ENCODE data around the gene DUXB.

DUXB gene

GRCh38 chr16:75702242-75702641 is 981 bp upstream of the DUXB start:
- TF ChIP-seq, protein P1, sequence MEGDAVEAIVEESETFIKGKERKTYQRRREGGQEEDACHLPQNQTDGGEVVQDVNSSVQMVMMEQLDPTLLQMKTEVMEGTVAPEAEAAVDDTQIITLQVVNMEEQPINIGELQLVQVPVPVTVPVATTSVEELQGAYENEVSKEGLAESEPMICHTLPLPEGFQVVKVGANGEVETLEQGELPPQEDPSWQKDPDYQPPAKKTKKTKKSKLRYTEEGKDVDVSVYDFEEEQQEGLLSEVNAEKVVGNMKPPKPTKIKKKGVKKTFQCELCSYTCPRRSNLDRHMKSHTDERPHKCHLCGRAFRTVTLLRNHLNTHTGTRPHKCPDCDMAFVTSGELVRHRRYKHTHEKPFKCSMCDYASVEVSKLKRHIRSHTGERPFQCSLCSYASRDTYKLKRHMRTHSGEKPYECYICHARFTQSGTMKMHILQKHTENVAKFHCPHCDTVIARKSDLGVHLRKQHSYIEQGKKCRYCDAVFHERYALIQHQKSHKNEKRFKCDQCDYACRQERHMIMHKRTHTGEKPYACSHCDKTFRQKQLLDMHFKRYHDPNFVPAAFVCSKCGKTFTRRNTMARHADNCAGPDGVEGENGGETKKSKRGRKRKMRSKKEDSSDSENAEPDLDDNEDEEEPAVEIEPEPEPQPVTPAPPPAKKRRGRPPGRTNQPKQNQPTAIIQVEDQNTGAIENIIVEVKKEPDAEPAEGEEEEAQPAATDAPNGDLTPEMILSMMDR (IDR thresholded peaks at IDR 0.05; ENCODE audit: low read depth, low read length): no peak
- H3K4me3 ChIP-seq (ENCODE audit: low read depth, low read length): no peak overlapping the region

GRCh38 chr16:75697571-75697970 is 3.7 kb downstream of the DUXB start:
- H3K4me3 ChIP-seq (ENCODE audit: low read depth, low read length): no peak overlapping the region
- TF ChIP-seq, protein P1 (IDR thresholded peaks at IDR 0.05; ENCODE audit: low read depth, low read length): no peak

GRCh38 chr16:75695708-75696107 is 5.6 kb downstream of the DUXB start:
- no peak overlapping the region for H3K4me3 ChIP-seq (ENCODE audit: low read depth, low read length)
- TF ChIP-seq, protein P1 (IDR thresholded peaks at IDR 0.05; ENCODE audit: low read depth, low read length): no peak

- TF ChIP-seq, protein P1 (IDR thresholded peaks at IDR 0.05; ENCODE audit: low read depth, low read length): no peak
- H3K4me3 ChIP-seq (ENCODE audit: low read depth, low read length): no peak overlapping the region
Measured at GRCh38 chr16:75687361-75687760, 13.9 kb downstream of the DUXB start.

DNA sequence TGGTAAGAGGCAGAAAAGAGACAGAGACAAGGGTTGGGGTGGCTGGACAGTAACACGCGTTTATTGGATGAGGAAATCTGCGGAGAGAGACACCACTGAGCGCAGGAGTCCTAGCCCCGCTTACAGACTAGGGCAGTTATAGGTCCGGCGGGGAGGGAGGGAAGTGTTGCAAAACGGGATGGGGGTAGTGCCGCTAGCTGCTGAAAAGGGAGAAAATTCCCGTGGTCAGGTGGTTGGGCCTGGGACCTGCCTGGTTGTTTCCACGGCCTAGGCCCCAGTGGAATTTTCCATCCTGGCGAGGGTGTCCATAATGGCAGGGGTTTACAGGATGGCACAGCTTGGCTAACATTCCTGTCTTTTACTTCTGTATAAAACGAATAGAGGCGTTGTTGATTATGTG is 19.0 kb downstream of the DUXB start:
- no peak overlapping the region for H3K4me3 ChIP-seq (ENCODE audit: low read depth, low read length)
- TF ChIP-seq, protein P1 (IDR thresholded peaks at IDR 0.05; ENCODE audit: low read depth, low read length): no peak

GRCh38 chr16:75679366-75679765 is 21.9 kb downstream of the DUXB start:
- TF ChIP-seq, protein P1 (IDR thresholded peaks at IDR 0.05; ENCODE audit: low read depth, low read length): no peak
- H3K4me3 ChIP-seq (ENCODE audit: low read depth, low read length): no peak overlapping the region

DNA sequence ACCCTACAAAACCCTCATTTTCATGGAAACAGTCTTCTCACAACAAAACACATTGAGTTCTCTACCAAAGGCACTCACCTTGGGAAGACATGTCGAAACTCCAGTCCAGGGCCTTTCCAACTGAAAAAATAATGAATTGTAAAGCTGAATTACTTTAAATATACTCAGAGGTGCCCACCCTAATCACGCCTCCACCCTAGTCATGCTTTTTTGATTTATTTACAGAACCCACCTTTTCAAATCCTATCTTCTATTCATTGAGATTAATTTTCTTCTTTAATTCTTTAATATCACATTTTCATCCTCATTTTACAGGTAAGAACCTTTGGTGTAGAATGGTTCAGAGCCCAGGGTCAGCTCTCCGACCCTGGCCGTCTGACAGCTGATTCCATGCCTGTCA is 24.4 kb downstream of the DUXB start, which contains the start of gene CPHXL2:
CPHXL2 (minus strand) TSS at position 101 of the 400 bp plus-strand sequence; CDS start at position 91, 10 bp downstream.
- TF ChIP-seq, protein P1 (IDR thresholded peaks at IDR 0.05; ENCODE audit: low read depth, low read length): no peak
- H3K4me3 ChIP-seq (ENCODE audit: low read depth, low read length): no peak within 1 kb of the TSS
